Activated T-helper 2 cell treated with anti-CD3 and anti-CD28 coated beads, Interferon-gamma antibody, Interleukin-2, Interleukin-4, amounts not matched to agents 10 μg/mL and 5 μg/mL and 100 μg/mL, durations not matched to agents 14 hours and 24 hours and 36 hours (primary cell): ENCODE measurements around the gene FXR2. TPM values are rescaled to one million over a fixed set of nuclear protein-coding genes. Genes with fewer than 3 reads are reported as not detected.
A peak's percentile ranks its signal among the peaks of the same experiment; 100 is the strongest.

Source experiments
- DNase-seq: peaks from one replicate; pipeline ENCODE4 v3.0.0; 2021; ENCODE audit warnings: low spot score
- H3K27ac Mint-ChIP-seq: one replicate; pipeline ENCODE4 v1.8.0; 2021; ENCODE audit warnings: mixed read lengths
- H3K27me3 Mint-ChIP-seq: one replicate; pipeline ENCODE4 v1.8.0; 2021; ENCODE audit warnings: low read depth, mixed read lengths
- H3K36me3 Mint-ChIP-seq: one replicate; pipeline ENCODE4 v1.8.0; 2021; ENCODE audit warnings: low read depth, mixed read lengths
- H3K4me1 Mint-ChIP-seq: one replicate; pipeline ENCODE4 v1.8.0; 2021; ENCODE audit warnings: low read depth, mixed read lengths
- H3K4me3 Mint-ChIP-seq: one replicate; pipeline ENCODE4 v1.8.0; 2021; ENCODE audit warnings: low read depth, mild to moderate bottlenecking, moderate library complexity, mixed read lengths
- H3K9me3 Mint-ChIP-seq: one replicate; pipeline ENCODE4 v1.8.0; 2021; ENCODE audit warnings: mixed read lengths
- intact Hi-C: fragments of 100-400 bp; cut with micrococcal nuclease; formaldehyde crosslinking; loops from one replicate; pipeline ENCODE4 v1.15.1; 2023
- total RNA-seq: library from RNA; stranded (reverse); gene quantifications from 2 replicates; pipeline ENCODE4 v1.2.3, GENCODE V29; 2022

Gene FXR2
- total RNA-seq, 1 donor from 2014 or later, result 59.0 TPM

DNA sequence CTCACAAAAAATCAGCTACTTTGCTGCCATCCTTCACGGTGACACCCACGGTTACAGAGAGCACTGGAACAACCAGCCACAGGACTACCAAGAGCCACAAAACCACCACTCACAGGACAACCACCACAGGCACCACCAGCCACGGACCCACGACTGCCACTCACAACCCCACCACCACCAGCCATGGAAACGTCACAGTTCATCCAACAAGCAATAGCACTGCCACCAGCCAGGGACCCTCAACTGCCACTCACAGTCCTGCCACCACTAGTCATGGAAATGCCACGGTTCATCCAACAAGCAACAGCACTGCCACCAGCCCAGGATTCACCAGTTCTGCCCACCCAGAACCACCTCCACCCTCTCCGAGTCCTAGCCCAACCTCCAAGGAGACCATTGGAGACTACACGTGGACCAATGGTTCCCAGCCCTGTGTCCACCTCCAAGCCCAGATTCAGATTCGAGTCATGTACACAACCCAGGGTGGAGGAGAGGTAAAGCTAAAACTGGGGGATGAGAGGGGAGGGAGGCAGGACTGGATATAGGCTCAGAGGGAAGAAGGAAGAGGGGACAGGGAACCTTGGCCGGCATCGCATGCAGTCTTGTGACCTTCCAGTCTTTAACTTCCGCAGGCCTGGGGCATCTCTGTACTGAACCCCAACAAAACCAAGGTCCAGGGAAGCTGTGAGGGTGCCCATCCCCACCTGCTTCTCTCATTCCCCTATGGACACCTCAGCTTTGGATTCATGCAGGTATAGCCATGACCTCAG, 34.7 kb downstream of the FXR2 start:
- Mint-ChIP-seq H3K27ac (peak overlapping the region; percentile 89), H3K27me3 (no peaks in the 10 kb centered on the region), H3K9me3 (no peaks in the 10 kb centered on the region), H3K36me3 (peaks cover 84% of the 10 kb centered on the region), H3K4me3 (peak overlapping the region; percentile 64), H3K4me1 (peaks cover 69% of the 10 kb centered on the region)
- no peak for DNase-seq
- intact Hi-C loops, result no loop called here

DNA sequence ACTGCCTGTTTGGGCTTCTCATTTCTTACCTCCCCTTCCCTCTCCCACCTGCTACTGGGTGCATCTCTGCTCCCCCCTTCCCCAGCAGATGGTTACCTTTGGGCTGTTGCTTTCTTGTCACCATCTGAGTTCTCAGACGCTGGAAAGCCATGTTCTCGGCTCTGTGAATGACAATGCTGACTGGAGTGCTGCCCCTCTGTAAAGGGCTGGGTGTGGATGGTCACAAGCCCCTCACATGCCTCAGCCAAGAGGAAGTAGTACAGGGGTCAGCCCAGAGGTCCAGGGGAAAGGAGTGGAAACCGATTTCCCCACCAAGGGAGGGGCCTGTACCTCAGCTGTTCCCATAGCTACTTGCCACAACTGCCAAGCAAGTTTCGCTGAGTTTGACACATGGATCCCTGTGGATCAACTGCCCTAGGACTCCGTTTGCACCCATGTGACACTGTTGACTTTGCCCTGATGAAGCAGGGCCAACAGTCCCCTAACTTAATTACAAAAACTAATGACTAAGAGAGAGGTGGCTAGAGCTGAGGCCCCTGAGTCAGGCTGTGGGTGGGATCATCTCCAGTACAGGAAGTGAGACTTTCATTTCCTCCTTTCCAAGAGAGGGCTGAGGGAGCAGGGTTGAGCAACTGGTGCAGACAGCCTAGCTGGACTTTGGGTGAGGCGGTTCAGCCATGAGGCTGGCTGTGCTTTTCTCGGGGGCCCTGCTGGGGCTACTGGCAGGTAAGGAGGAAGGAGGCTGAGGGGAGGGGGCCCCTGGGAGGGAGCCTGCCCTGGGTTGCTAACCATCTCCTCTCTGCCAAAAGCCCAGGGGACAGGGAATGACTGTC, 35.5 kb downstream of the FXR2 start, which contains the start of gene CD68:
TSS of gene CD68 (plus strand) at position 638 of the 833 bp plus-strand sequence. CDS start at position 678, 40 bp downstream.
- no peaks in the 10 kb centered on the region for H3K27me3 Mint-ChIP-seq
- H3K4me1 Mint-ChIP-seq, result peaks cover 75% of the 10 kb centered on the region
- peak within 1 kb of the TSS; percentile 64 for H3K4me3 Mint-ChIP-seq
- DNase-seq, result peak; percentile 47
- intact Hi-C loops, result no loop called here
- peak within 1 kb of the TSS; percentile 89 for H3K27ac Mint-ChIP-seq
- H3K9me3 Mint-ChIP-seq, result no peaks in the 10 kb centered on the region
- peaks cover 86% of the 10 kb centered on the region for H3K36me3 Mint-ChIP-seq

DNA sequence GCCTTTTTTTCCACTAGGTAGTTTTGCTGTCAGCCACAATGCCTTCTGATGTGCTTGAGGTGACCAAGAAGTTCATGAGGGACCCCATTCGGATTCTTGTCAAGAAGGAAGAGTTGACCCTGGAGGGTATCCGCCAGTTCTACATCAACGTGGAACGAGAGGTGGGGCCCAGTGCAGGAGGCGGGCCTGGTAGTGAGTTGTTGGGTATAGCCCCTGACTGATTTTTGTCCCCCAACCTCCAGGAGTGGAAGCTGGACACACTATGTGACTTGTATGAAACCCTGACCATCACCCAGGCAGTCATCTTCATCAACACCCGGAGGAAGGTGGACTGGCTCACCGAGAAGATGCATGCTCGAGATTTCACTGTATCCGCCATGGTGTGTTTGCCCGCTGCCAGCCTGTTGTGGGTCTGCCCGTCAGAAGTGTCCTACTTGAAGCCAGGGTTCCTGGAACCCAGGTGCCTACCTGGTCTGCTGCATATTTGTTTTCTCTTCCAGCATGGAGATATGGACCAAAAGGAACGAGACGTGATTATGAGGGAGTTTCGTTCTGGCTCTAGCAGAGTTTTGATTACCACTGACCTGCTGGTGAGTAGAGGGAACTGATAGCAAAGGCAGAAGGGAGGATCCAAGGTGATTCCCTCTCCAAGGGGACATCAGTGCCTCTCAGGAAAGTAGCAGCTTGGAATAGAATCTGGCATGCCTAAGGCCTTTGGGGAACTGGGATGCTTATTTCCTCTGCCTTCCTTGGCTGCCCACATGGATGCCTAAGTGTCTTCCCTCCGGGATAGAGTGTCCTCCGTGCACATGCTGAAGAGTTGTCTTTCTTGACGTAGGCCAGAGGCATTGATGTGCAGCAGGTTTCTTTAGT, 37.1 kb downstream of the FXR2 start:
- Mint-ChIP-seq H3K4me3 (peak overlapping the region; percentile 47), H3K27ac (peak overlapping the region; percentile 59), H3K4me1 (peaks cover 73% of the 10 kb centered on the region), H3K36me3 (peaks cover 96% of the 10 kb centered on the region), H3K9me3 (no peaks in the 10 kb centered on the region), H3K27me3 (no peaks in the 10 kb centered on the region)
- intact Hi-C loops, result no loop called here
- no peak for DNase-seq

GRCh38 chr17:7576432-7576937, 38.2 kb downstream of the FXR2 start:
- Mint-ChIP-seq H3K36me3 (peaks cover 94% of the 10 kb centered on the region), H3K4me3 (peak overlapping the region; percentile 93), H3K27ac (peak overlapping the region; percentile 42), H3K27me3 (no peaks in the 10 kb centered on the region), H3K9me3 (no peaks in the 10 kb centered on the region), H3K4me1 (peaks cover 72% of the 10 kb centered on the region)
- intact Hi-C loops, result no loop called here
- DNase-seq, result no peak

- intact Hi-C loops, result no loop called here
- H3K4me3 Mint-ChIP-seq, result peak overlapping the region; percentile 93
- no peak overlapping the region for H3K27ac Mint-ChIP-seq
- peaks cover 94% of the 10 kb centered on the region for H3K36me3 Mint-ChIP-seq
- H3K9me3 Mint-ChIP-seq, result no peaks in the 10 kb centered on the region
- no peaks in the 10 kb centered on the region for H3K27me3 Mint-ChIP-seq
- no peak for DNase-seq
- peaks cover 72% of the 10 kb centered on the region for H3K4me1 Mint-ChIP-seq
Measured at GRCh38 chr17:7575959-7576358, 38.7 kb downstream of the FXR2 start.

DNA sequence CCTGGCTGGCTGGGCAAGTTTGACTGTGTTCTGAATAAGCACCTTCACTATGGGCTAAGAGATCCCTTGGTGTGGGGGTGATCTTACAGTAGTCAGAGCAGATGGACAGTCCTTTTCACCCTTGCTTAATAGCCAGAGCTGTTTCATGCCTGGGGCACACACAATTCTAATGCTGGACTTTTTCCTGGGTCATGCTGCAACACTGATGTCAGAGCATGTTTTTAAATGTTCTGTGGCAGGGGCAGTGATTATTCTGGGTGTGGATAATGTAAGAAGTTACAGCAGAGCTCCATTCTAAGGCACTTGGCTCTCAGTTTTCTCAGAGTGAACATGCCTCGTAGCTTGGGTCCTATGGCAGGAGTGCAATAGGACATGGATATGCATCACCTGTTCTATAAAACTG, 39.2 kb downstream of the FXR2 start:
- DNase-seq, result no peak
- intact Hi-C loops, result no loop called here
- Mint-ChIP-seq H3K4me3 (peak overlapping the region; percentile 93), H3K27ac (peak overlapping the region; percentile 22), H3K9me3 (no peaks in the 10 kb centered on the region), H3K27me3 (no peaks in the 10 kb centered on the region), H3K36me3 (peaks cover 94% of the 10 kb centered on the region), H3K4me1 (peaks cover 70% of the 10 kb centered on the region)

DNA sequence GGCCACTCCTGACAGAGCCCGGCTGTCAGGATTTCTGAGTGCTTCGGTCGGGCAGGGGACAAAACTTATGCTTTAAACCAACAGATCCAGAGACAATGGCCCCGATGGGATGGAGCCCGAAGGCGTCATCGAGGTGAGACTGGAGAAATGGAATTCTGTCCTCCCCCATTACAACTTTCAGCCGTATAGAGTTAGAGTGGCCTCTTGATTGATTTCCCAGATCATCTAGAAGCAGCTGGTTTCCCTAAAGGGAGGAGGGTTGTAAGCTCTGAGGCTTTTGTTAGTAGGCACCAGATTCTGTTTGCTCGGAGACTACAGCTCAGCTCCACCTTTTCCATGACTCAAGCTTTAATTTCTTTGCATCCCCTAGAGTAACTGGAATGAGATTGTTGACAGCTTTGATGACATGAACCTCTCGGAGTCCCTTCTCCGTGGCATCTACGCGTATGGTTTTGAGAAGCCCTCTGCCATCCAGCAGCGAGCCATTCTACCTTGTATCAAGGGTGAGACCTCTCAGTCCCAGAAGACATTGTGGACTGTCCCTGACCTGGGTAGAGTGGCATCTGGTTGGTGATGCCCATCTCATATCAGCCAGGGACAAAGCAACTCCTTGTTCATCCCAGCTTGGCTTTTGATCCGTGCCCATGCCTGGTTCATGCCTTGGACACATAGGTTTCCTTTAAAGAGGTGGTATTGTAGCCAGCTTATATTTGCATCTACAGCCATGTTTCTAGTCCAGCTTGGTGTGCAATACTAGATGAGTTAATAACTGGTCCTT, 40.3 kb downstream of the FXR2 start:
- H3K4me3 Mint-ChIP-seq, result peak overlapping the region; percentile 93
- no peaks in the 10 kb centered on the region for H3K9me3 Mint-ChIP-seq
- H3K36me3 Mint-ChIP-seq, result peaks cover 95% of the 10 kb centered on the region
- H3K27ac Mint-ChIP-seq, result peak overlapping the region; percentile 97
- intact Hi-C loops, result loop anchor here (5.0 kb wide), 3 partner anchors 172 to 267 kb away; partner anchors contain the start of genes EIF5A, KCTD11 and TMEM256
- peaks cover 62% of the 10 kb centered on the region for H3K4me1 Mint-ChIP-seq
- no peak for DNase-seq
- no peaks in the 10 kb centered on the region for H3K27me3 Mint-ChIP-seq

DNA sequence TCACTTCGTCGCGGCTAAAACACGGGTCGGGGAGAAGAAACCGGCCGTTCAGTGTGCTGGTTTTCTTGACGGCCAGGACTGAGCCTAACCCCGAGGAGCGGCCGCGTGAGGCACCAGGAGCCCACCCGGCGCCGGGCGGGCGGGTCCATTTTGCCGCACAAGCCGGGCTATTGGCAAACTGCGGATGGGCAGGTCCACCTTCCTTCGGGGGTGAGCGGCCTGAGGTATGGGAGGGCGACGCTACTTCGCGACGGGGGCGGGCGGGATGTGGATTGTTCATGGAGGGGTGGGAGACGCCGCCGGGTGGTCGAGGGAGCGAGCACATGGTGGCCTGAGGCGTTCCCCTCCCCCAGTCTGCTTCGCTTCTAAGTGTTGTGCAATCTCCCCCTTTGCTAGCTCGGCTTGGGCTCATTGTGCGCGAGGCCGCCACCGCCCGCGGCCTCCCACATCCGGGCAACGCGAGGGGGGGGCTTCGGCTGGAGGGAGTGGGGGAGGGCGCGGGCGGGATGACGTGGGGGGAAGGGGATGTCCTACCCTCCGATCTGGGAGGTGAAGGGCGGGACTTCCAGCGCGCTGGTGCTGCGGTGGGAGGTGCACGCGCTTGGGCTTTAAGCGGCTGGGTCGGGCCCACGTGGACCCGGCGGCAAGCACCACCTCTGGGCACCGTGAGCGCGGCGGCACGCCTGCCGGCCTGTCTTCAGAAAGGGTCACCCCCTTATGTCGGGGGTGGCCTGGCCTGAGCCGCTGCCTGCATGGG, 41.2 kb downstream of the FXR2 start:
- H3K36me3 Mint-ChIP-seq, result peaks cover 88% of the 10 kb centered on the region
- intact Hi-C loops, result loop anchor here (2.0 to 5.0 kb wide), 8 partner anchors 41 to 335 kb away; partner anchors contain the start of genes EIF5A, FXR2, KCTD11 and KDM6B

DNA sequence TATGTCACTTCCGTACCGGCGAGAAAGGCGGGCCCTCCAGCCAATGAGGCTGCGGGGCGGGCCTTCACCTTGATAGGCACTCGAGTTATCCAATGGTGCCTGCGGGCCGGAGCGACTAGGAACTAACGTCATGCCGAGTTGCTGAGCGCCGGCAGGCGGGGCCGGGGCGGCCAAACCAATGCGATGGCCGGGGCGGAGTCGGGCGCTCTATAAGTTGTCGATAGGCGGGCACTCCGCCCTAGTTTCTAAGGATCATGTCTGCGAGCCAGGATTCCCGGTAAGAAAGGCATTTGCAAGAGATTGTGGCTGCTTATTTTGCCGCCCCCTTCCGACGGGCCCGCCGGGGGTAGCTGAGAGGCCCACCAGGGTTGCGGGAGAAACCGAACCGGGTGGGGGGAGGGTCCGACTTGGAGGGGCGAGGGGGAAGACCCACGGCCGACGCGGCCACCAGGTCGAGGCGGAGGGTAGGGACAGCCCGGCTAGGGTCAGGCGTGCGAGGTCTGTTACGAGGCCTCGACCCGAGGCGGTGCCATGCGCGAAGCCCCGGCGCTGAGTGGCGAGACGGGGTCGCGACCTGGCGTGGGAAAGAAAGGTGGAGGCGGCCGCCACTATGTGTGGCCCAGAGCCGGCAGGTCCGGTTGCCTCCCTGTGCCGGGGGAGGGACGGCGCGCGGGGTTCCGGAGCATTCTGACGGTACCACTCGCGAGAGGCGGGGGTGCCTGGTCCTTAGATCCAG, 41.9 kb downstream of the FXR2 start:
- peaks cover 81% of the 10 kb centered on the region for H3K36me3 Mint-ChIP-seq
- intact Hi-C loops, result loop anchor here (1.0 to 5.0 kb wide), 10 partner anchors 11 to 334 kb away; partner anchors contain the start of genes EIF5A, FXR2, KCTD11 and KDM6B
- H3K27me3 Mint-ChIP-seq, result no peaks in the 10 kb centered on the region
- DNase-seq, result peak; percentile 100
- H3K4me1 Mint-ChIP-seq, result peaks cover 48% of the 10 kb centered on the region
- peak overlapping the region; percentile 93 for H3K4me3 Mint-ChIP-seq
- H3K27ac Mint-ChIP-seq, result peak overlapping the region; percentile 97
- no peaks in the 10 kb centered on the region for H3K9me3 Mint-ChIP-seq

More for the DNA sequence above, 41.2 kb downstream of the FXR2 start:
- H3K4me3 Mint-ChIP-seq, result peak overlapping the region; percentile 93
- DNase-seq, result peak; percentile 86
- no peaks in the 10 kb centered on the region for H3K27me3 Mint-ChIP-seq
- peaks cover 54% of the 10 kb centered on the region for H3K4me1 Mint-ChIP-seq
- H3K9me3 Mint-ChIP-seq, result no peaks in the 10 kb centered on the region
- peak overlapping the region; percentile 97 for H3K27ac Mint-ChIP-seq

- Mint-ChIP-seq H3K9me3 (no peaks in the 10 kb centered on the region), H3K27ac (peak overlapping the region; percentile 91), H3K27me3 (no peaks in the 10 kb centered on the region), H3K4me1 (peaks cover 43% of the 10 kb centered on the region), H3K4me3 (peak overlapping the region; percentile 93), H3K36me3 (peaks cover 81% of the 10 kb centered on the region)
- DNase-seq, result no peak
- intact Hi-C loops, result loop anchor here (1.0 to 5.0 kb wide), 10 partner anchors 11 to 333 kb away; partner anchors contain the start of genes EIF5A, FXR2, KCTD11 and KDM6B
Measured at GRCh38 chr17:7572338-7572587, 42.4 kb downstream of the FXR2 start.
